AG10803 (cell line): ENCODE measurements around the gene STEAP4.

Experiments
- DNase-seq: peaks from one replicate; pipeline ENCODE4 v3.0.0; 2010; ENCODE audit warnings: low read depth
- H3K4me3 ChIP-seq: 2 replicates; pipeline ENCODE4 v1.5.1; 2011; ENCODE audit warnings: mild to moderate bottlenecking, low read length, control low read depth
- CTCF ChIP-seq: conservative IDR thresholded peaks from 2 replicates; pipeline ENCODE4 v1.5.1; 2011; ENCODE audit warnings: mild to moderate bottlenecking, low read length, control low read depth, inconsistent platforms

The STEAP4 gene

GRCh38 chr7:88315522-88315921, 8.8 kb upstream of the STEAP4 start:
- no peak for TF ChIP-seq CTCF
- no peak overlapping the region for H3K4me3 ChIP-seq
- no peak for DNase-seq

GRCh38 chr7:88314061-88314491, 7.4 kb upstream of the STEAP4 start:
- no peak for DNase-seq
- no peak for TF ChIP-seq CTCF
- no peak overlapping the region for H3K4me3 ChIP-seq

GRCh38 chr7:88312061-88312663, 5.5 kb upstream of the STEAP4 start:
- no peak for TF ChIP-seq CTCF
- peak; percentile 33 for DNase-seq
- H3K4me3 ChIP-seq, result no peak overlapping the region

GRCh38 chr7:88311675-88312036, 5.0 kb upstream of the STEAP4 start:
- H3K4me3 ChIP-seq, result no peak overlapping the region
- TF ChIP-seq CTCF, result no peak
- DNase-seq, result no peak

- DNase-seq, result no peak
- no peak overlapping the region for H3K4me3 ChIP-seq
- no peak for TF ChIP-seq CTCF
These were observed 4.4 kb upstream of the STEAP4 start for GRCh38 chr7:88310956-88311674.

- no peak overlapping the region for H3K4me3 ChIP-seq
- no peak for TF ChIP-seq CTCF
- DNase-seq, result no peak
These were observed 3.1 kb upstream of the STEAP4 start for GRCh38 chr7:88309819-88310218.

- H3K4me3 ChIP-seq, result no peak overlapping the region
- no peak for TF ChIP-seq CTCF
- no peak for DNase-seq
These were observed 1.1 kb upstream of the STEAP4 start for GRCh38 chr7:88307823-88308222.
